AG08396 (cell line): ENCODE results near the gene ATP9B.

Experiments used
- DNase-seq: peaks from one replicate; pipeline ENCODE4 v3.0.0; 2012; ENCODE audit warnings: low spot score, mixed read lengths

ATP9B gene

GRCh38 chr18:79396431-79397246 lies 327.4 kb downstream of the ATP9B start:
- peak; percentile 64 for DNase-seq

- DNase-seq, result no peak
Measured at GRCh38 chr18:79397247-79397829, 328.1 kb downstream of the ATP9B start.

- DNase-seq, result no peak
Measured at GRCh38 chr18:79397830-79398761, 328.9 kb downstream of the ATP9B start.

- no peak for DNase-seq
Measured at GRCh38 chr18:79399275-79400081, 330.3 kb downstream of the ATP9B start.

GRCh38 chr18:79400091-79400590 lies 330.9 kb downstream of the ATP9B start:
- peak; percentile 81 for DNase-seq

- peak; percentile 55 for DNase-seq
Measured at GRCh38 chr18:79400591-79401381, 331.6 kb downstream of the ATP9B start.

- no peak for DNase-seq
Measured at GRCh38 chr18:79401494-79402208, 332.5 kb downstream of the ATP9B start.

GRCh38 chr18:79402209-79402576 lies 333.0 kb downstream of the ATP9B start:
- DNase-seq, result no peak

- peak; percentile 74 for DNase-seq
Measured at GRCh38 chr18:79402977-79403722, 334.0 kb downstream of the ATP9B start.

- no peak for DNase-seq
Measured at GRCh38 chr18:79403723-79404566, 334.8 kb downstream of the ATP9B start.

- peak; percentile 55 for DNase-seq
Measured at GRCh38 chr18:79404567-79404910, 335.3 kb downstream of the ATP9B start.

- DNase-seq, result no peak
Measured at GRCh38 chr18:79405019-79405780, 336.0 kb downstream of the ATP9B start.

- DNase-seq, result no peak
Measured at GRCh38 chr18:79405781-79406575, 336.8 kb downstream of the ATP9B start.

- no peak for DNase-seq
Measured at GRCh38 chr18:79406708-79407107, 337.5 kb downstream of the ATP9B start.

GRCh38 chr18:79409313-79409712 lies 340.1 kb downstream of the ATP9B start:
- no peak for DNase-seq

GRCh38 chr18:79410171-79410641 lies 341.0 kb downstream of the ATP9B start:
- no peak for DNase-seq
